Neuron (in vitro differentiated cells): ENCODE results near the gene DBF4B.

Experiments used
- H2AFZ ChIP-seq: one replicate; pipeline ENCODE4 v1.6.1; 2013; ENCODE audit warnings: low read depth, mild to moderate bottlenecking, inconsistent platforms, low read length, moderate library complexity
- H3K27me3 ChIP-seq: one replicate; pipeline ENCODE4 v1.6.1; 2013; ENCODE audit warnings: low read length; ENCODE audit not compliant: insufficient read depth
- H3K36me3 ChIP-seq: one replicate; pipeline ENCODE4 v1.6.1; 2013; ENCODE audit warnings: low read length; ENCODE audit not compliant: insufficient read depth
- H3K4me1 ChIP-seq: one replicate; pipeline ENCODE4 v1.6.1; 2013; ENCODE audit warnings: low read length; ENCODE audit not compliant: insufficient read depth
- H3K4me3 ChIP-seq: 2 replicates; pipeline ENCODE4 v1.5.1; 2013; ENCODE audit warnings: mild to moderate bottlenecking, low read length, moderate library complexity
- H3K9me3 ChIP-seq: one replicate; pipeline ENCODE4 v1.6.1; 2013; ENCODE audit warnings: low read length

Gene DBF4B

DNA sequence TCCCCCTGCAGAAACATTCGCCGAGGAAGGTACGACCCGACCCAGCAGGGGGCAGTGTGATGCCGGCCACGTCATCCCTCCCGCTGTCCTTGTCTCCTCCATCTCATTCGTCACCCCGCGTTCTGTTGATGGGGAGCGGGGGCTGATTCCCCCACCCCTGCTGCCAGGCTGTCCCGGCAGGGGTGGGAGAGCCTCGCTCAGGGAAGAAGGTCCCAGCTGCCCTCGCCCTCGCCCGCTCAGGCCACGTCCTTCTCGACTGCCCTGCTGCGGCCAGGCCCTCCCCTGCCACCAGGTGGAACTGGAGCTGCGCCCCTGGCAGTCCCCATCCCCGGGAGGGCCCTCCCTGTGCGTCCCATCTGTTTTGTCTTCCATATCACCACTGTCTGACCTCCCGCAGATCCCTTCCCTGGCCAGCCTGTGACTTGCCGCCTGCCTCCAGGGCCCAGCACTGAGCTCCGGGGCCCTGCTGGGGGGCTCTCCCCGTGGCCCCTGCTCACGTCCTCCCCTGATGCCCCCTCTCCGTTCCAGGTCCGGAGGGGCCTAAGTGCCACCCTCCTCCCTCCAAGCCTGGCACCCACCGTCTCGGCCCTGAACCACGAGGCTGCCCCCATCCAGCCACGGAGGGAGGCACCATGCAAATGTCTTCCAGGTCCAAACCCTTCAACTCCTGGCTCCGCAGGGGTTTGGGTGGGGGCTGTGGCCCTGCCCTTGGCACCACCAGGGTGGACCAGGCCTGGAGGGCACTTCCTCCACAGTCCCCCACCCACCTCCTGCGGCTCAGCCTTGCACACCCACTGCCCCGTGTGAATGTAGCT, 71.0 kb downstream of the DBF4B start:
- H2AFZ ChIP-seq, result no peak overlapping the region
- H3K9me3 ChIP-seq, result no peaks in the 10 kb centered on the region
- no peaks in the 10 kb centered on the region for H3K36me3 ChIP-seq
- H3K27me3 ChIP-seq, result no peaks in the 10 kb centered on the region
- peaks cover 25% of the 10 kb centered on the region for H3K4me1 ChIP-seq
- no peak overlapping the region for H3K4me3 ChIP-seq

DNA sequence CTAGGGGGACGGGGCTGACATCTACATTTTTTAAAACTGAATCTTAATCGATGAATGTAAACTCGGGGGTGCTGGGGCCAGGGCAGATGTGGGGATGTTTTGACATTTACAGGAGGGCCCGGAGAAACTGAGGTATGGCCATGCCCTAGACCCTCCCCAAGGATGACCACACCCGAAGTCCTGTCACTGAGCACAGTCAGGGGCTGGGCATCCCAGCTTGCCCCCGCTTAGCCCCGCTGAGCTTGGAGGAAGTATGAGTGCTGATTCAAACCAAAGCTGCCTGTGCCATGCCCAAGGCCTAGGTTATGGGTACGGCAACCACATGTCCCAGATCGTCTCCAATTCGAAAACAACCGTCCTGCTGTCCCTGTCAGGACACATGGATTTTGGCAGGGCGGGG, 71.7 kb downstream of the DBF4B start:
- no peaks in the 10 kb centered on the region for H3K27me3 ChIP-seq
- no peak overlapping the region for H2AFZ ChIP-seq
- no peaks in the 10 kb centered on the region for H3K9me3 ChIP-seq
- peaks cover 20% of the 10 kb centered on the region for H3K4me1 ChIP-seq
- H3K4me3 ChIP-seq, result no peak overlapping the region
- H3K36me3 ChIP-seq, result no peaks in the 10 kb centered on the region

DNA sequence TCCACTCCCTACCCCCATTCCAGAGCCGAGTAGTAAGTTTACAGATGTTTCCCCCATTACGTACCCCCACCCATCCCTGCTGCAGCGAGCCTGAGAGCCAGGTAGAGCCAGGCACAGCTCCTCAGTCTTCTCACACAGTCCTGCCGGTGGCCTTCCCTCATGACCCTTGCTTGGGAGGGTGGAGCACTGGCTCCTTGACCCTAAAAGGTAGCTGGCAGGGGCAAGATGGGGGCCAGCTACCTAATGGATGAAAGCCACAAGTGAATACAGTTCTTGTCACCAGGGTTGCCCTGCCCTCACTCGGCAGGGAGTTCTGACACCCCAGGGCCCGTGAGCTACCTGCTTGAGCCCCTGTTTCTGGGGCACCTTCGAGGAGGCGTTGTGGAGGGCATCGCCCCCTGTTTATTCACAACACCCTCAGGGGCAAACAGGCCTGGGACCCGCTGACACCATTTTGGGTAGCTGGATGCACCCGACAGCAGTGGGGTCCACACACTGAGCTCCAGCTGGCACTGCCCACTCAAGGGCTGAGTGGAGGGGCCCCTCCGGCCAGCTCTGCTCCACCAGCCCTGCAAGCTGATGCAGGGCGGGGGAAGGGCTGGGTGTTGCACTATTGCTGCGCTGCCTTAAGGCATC, 72.5 kb downstream of the DBF4B start:
- no peak overlapping the region for H3K4me3 ChIP-seq
- H3K36me3 ChIP-seq, result no peaks in the 10 kb centered on the region
- H3K9me3 ChIP-seq, result no peaks in the 10 kb centered on the region
- peaks cover 17% of the 10 kb centered on the region for H3K4me1 ChIP-seq
- H2AFZ ChIP-seq, result no peak overlapping the region
- no peaks in the 10 kb centered on the region for H3K27me3 ChIP-seq

DNA sequence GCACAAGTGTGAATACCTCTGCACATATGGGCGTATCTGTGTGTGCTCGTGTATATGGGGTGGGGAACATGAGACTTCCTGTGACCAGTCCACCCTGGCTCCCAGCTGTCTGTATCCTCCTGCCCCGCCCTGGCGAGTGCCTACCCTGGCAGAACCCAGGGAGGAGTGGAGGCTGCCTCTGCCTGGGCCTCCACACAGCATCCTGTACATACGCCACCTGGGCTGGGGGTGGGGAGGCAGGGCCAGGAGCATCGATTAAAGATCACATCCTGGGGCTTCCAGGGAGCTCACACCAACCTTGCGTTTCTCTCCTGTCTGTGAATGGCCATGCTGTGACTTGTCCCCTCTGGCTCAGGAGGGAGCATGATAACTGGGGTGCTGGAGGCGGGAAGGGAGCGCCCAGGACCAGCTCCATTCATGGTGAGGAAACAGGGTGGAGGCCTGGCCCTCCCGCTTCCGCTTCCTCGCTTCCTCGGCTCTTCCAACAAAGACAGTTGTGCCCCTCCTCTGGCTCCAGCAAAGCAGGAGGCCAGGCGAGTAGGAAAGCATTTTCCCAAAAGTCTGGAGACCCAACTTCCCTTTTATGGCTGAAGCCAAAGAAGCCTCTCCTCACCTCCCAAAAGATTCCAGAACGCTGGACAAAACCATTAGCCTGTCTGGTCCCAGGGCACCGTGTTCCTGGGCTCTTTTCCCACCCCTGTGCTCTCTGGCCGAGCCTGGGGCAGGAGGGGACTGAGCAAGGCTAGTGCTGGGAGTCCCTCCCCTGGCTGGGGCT, 73.3 kb downstream of the DBF4B start:
- Histone ChIP-seq H3K9me3 (no peaks in the 10 kb centered on the region), H3K4me1 (peaks cover 14% of the 10 kb centered on the region), H3K36me3 (no peaks in the 10 kb centered on the region), H2AFZ (peak overlapping the region; percentile 45), H3K27me3 (no peaks in the 10 kb centered on the region), H3K4me3 (peak overlapping the region; percentile 5)

DNA sequence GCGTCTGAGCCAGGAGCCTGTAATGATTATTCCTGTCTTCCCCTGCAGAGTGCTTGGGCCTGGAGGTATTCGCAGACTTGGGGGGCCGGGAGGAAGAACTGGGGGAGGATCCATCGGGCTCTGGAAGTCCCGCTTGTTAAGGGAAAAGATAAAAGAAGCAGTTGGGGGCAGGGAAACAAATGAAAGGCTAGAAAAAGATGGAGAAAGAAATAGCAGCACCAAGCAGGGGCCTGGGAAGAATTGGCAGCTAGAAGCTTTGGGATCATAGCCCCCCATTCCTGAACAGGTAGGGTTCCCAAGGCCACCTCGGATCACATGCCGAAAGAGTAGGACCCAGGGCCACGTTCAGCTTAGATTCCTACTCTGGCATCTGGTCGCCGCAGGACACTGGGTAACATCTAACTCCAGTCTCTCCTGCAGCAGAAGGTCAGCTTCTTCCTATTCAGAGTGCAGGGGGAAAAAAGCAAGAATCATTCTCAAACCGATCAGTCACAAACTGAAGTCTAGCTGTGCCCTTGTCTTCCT, 73.9 kb downstream of the DBF4B start:
- Histone ChIP-seq H3K27me3 (no peaks in the 10 kb centered on the region), H3K4me3 (peak overlapping the region; percentile 5), H2AFZ (peak overlapping the region; percentile 45)

DNA sequence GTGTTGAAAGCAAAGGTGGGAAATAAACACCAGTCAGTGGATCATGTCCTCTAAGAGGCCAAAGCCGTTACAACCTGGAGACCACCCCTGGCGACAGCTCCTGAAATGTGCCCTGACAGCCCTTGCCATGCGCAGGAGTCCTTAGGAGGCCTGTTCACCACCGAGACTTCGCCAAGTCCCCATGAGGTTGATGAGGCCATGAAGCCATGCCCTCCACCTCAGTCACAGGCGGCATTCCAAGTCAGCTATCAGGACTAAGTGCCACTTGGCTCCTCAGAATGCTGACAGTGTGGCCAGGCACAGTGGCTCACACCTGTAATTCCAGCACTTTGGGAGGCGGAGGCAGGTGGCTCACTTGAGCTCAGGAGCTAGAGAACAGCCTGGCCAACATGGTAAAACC, 77.5 kb downstream of the DBF4B start:
- H3K4me3 ChIP-seq, result no peak overlapping the region
- H3K9me3 ChIP-seq, result no peaks in the 10 kb centered on the region
- H3K27me3 ChIP-seq, result no peaks in the 10 kb centered on the region
- no peaks in the 10 kb centered on the region for H3K36me3 ChIP-seq
- no peak overlapping the region for H2AFZ ChIP-seq
- H3K4me1 ChIP-seq, result peaks cover 14% of the 10 kb centered on the region

More for the DNA sequence above, 73.9 kb downstream of the DBF4B start:
- Histone ChIP-seq H3K4me1 (peaks cover 14% of the 10 kb centered on the region), H3K9me3 (no peaks in the 10 kb centered on the region), H3K36me3 (no peaks in the 10 kb centered on the region)

DNA sequence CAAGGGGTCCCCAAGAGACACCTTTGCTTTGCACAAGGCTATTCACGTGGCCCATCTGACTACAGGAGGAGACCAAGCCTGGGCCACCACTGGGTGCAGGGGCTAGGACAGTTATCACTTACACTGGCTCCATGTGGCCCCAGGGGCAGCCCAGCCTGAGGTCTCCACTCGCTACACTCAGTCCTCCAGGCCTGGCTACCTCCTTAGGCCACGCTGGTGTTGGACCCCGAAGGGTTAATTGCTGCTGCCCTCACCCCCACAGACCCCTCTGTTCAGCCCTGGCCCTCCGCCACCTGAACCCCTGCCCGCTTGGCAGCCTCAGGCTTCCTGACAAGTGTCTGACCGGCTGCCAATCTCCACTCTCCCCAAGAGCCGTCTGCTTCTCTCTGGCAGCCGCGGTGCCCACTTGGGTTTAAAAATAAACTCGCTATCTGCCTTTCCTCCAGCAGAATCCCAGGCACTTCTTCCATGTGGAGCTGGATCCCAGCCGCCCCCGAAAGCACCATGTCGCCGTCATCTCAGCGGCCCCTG, 78.2 kb downstream of the DBF4B start:
- Histone ChIP-seq H3K4me1 (peaks cover 13% of the 10 kb centered on the region), H3K36me3 (no peaks in the 10 kb centered on the region), H3K9me3 (no peaks in the 10 kb centered on the region), H2AFZ (no peak overlapping the region), H3K27me3 (no peaks in the 10 kb centered on the region), H3K4me3 (no peak overlapping the region)

DNA sequence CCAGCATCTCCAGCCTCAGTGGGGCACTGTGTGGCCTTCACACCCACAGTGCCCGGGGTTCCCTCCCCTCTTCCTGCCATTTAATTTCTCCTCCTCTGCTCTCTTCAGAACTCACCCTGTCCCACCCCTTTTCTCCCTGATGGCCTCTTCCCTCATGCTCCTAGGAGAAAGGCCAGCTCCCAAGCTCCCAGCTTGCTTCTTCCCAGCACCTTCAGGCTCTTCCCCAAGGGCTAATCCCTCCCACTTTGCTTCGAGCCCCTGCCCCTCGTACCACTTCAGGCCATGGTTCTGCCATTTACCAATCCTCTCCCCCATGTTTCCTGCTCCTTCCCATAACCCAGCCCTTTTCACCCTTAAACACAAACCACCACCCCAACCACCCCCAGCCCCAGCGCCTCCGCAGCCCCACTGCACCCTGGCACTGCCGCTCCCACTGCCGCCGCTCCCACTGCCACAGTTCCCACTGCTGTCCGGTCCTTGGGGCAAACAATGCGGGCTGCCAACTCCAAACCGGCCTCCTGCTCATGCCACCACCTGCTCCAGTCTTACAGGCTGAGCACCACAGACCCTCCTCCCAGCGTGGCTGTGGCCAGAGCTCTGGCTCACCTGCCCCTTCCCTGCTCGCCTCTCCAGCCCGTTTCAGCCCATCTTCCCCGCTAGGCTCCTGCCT, 78.9 kb downstream of the DBF4B start:
- H2AFZ ChIP-seq, result no peak overlapping the region
- H3K36me3 ChIP-seq, result no peaks in the 10 kb centered on the region
- no peak overlapping the region for H3K4me3 ChIP-seq
- no peaks in the 10 kb centered on the region for H3K27me3 ChIP-seq
- H3K9me3 ChIP-seq, result no peaks in the 10 kb centered on the region
- H3K4me1 ChIP-seq, result peaks cover 5% of the 10 kb centered on the region

DNA sequence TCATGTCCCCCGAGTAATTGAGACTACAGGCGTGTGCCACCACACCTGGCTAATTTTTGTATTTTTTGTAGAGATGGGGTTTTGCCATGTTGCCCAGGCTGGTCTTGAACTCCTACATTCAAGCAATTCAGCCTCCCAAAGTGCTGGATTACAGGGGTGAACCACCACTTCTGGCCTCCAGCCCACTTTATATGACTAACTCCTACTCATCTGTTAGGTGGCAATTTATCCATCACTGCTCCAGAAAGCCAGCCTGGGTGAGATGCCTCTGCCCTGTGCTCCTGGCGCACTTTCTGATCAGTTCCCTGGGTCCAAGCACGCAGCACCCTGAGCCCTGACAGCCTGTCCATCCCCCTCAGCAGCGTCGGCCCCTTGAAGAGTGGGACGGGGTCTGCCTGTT, 79.7 kb downstream of the DBF4B start:
- no peaks in the 10 kb centered on the region for H3K27me3 ChIP-seq
- H2AFZ ChIP-seq, result no peak overlapping the region
- no peaks in the 10 kb centered on the region for H3K36me3 ChIP-seq
- no peaks in the 10 kb centered on the region for H3K4me1 ChIP-seq
- H3K9me3 ChIP-seq, result no peaks in the 10 kb centered on the region
- H3K4me3 ChIP-seq, result no peak overlapping the region

DNA sequence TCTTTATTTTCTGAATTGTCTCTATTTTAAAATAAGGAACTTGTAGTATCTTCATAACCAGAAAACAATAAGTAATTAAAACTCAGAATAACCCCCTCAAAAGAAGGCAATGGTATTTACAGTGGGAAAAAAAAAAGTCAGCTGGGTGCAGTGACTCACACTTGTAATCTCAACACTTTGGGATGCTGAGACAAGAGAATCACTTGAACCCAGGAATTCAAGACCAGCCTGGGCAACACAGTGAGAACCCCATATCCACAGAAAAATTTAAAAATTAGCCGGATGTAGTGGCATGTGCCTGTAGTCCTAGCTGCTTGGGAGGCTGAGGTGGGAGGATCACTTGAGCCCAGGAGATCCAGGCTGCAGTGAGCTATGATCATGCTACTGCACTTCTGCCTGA, 83.8 kb downstream of the DBF4B start:
- Histone ChIP-seq H3K4me3 (no peak overlapping the region), H3K36me3 (peaks cover 2% of the 10 kb centered on the region), H3K4me1 (peaks cover 13% of the 10 kb centered on the region), H3K27me3 (no peaks in the 10 kb centered on the region), H2AFZ (no peak overlapping the region), H3K9me3 (no peaks in the 10 kb centered on the region)

DNA sequence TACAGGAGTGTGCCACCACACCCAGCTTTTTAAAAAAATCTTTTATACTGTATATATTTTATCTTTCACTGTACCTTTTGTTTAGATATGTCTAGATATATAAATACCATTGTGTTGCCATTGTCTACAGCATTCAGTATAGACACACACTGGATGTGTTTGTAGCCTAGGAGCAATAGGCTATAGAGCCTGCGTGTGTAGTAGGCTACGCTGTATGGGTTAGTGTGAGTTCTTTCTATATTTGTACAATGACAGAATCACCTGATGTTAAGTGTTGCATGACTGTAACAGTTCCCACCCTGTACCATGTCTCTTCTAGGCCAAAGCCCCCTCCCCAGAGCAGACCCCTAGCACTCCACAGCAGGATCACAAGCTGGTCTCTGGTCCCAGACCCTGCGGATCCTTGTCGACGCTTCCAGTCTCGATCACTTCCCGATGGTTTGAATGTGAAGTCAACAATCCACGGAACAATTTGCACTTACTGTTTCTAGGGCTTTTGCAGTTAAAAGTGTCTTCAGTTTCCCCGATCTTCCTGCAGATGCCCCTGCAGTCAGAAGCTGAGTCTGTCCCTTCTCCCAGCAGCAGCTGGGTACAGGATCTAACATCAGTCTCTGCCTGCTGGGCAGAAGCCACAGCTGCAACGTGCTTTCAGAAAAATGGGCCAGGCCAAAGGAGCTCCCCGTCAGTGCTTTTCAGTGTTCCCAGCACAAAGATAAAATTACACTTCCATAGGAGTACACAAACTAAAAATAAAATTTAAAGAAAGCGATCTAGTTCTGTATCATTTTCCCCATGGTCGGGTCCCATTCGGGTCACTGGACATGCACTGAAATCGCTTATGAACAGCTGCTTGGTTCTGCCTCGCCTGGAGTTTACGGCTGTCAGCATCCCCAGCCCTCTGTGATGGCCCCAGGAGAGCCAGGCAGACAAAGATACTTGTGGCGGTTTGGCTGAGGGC, 85.7 kb downstream of the DBF4B start:
- no peaks in the 10 kb centered on the region for H3K27me3 ChIP-seq
- no peaks in the 10 kb centered on the region for H3K9me3 ChIP-seq
- H2AFZ ChIP-seq, result no peak overlapping the region
- H3K4me1 ChIP-seq, result peaks cover 13% of the 10 kb centered on the region
- peaks cover 14% of the 10 kb centered on the region for H3K36me3 ChIP-seq
- H3K4me3 ChIP-seq, result peak overlapping the region; percentile 7
